Measurements from ENCODE around the gene C4B.
"Not testable (repeated sequence)": the region's sequence is repeated elsewhere in the genome, so short reads cannot be mapped to it uniquely, and the experiment has no call there.

The C4B gene

DNA sequence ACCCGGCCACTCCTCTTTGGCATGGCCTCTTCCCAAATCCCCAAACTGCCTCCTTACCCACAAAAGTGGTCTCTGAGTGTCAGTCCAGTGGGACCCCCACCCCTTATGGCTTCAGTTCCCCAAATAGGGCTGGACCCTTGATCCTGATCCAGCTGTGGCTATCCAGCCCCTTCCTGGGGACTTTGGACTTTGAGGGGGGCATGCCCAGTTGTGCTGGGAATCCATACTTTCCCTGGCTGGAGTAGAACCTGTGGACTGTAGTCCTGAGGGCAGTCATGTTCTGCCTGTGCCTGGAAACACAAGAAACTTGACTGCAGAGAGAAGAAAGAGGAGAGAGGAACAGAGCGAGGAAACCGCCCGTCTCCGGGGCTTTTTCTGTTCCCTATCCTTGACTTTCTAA, 22.5 kb downstream of the C4B start:
- not testable (repeated sequence) for DNase-seq (ENCODE audit: low spot score)

DNA sequence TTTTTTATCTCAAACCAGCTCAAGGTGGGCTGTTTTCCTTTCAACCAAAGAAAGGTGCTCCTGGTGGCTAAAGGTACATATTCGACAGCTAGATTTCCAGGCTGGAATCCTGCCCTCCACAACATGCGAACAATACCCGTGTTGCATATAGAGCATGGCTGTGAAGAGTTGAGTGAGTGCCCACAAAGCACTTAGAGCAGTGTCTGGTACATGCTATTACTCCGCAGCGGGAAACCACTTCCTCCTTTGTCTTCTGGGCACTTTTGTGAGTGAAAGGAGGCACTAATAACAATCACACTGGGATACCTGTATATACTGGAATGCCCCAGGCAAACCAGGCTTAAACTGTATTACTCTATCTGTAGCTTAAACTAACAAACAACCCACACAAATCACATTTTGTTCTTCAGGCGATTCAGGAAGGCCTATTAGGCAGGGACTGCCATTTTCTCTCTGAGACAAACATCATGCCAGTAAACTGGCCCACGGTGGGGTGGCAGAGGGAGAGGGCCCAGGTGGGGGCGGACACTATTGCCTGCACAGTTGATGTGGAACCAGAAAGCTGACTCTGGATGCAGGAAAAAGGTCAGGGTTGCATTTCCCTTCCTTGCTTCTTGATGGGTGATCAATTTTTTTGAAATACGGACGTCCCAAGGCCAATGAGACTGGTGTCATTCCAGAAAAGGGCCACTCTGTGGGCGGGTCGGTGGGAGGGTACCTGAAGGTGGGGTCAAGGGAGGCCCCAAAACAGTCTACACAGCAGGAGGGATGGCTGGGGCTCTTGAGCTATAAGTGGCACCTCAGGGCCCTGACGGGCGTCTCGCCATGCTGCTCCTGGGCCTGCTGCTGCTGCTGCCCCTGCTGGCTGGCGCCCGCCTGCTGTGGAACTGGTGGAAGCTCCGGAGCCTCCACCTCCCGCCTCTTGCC, 23.3 kb downstream of the C4B start, which contains the start of gene CYP21A2:
Gene CYP21A2 (plus strand): TSS at position 818 of the 927 bp plus-strand sequence. CDS start 8 bp downstream, at position 826.
- DNase-seq (ENCODE audit: low spot score): not testable (repeated sequence)

DNA sequence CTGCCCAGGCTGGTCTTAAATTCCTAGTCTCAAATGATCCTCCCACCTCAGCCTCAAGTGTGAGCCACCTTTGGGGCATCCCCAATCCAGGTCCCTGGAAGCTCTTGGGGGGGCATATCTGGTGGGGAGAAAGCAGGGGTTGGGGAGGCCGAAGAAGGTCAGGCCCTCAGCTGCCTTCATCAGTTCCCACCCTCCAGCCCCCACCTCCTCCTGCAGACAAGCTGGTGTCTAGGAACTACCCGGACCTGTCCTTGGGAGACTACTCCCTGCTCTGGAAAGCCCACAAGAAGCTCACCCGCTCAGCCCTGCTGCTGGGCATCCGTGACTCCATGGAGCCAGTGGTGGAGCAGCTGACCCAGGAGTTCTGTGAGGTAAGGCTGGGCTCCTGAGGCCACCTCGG, 24.3 kb downstream of the C4B start:
- DNase-seq (ENCODE audit: low spot score): not testable (repeated sequence)

DNA sequence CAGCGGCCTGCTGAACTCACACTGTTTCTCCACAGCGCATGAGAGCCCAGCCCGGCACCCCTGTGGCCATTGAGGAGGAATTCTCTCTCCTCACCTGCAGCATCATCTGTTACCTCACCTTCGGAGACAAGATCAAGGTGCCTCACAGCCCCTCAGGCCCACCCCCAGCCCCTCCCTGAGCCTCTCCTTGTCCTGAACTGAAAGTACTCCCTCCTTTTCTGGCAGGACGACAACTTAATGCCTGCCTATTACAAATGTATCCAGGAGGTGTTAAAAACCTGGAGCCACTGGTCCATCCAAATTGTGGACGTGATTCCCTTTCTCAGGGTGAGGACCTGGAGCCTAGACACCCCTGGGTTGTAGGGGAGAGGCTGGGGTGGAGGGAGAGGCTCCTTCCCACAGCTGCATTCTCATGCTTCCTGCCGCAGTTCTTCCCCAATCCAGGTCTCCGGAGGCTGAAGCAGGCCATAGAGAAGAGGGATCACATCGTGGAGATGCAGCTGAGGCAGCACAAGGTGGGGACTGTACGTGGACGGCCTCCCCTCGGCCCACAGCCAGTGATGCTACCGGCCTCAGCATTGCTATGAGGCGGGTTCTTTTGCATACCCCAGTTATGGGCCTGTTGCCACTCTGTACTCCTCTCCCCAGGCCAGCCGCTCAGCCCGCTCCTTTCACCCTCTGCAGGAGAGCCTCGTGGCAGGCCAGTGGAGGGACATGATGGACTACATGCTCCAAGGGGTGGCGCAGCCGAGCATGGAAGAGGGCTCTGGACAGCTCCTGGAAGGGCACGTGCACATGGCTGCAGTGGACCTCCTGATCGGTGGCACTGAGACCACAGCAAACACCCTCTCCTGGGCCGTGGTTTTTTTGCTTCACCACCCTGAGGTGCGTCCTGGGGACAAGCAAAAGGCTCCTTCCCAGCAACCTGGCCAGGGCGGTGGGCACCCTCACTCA, 25.0 kb downstream of the C4B start:
- not testable (repeated sequence) for DNase-seq (ENCODE audit: low spot score)

DNA sequence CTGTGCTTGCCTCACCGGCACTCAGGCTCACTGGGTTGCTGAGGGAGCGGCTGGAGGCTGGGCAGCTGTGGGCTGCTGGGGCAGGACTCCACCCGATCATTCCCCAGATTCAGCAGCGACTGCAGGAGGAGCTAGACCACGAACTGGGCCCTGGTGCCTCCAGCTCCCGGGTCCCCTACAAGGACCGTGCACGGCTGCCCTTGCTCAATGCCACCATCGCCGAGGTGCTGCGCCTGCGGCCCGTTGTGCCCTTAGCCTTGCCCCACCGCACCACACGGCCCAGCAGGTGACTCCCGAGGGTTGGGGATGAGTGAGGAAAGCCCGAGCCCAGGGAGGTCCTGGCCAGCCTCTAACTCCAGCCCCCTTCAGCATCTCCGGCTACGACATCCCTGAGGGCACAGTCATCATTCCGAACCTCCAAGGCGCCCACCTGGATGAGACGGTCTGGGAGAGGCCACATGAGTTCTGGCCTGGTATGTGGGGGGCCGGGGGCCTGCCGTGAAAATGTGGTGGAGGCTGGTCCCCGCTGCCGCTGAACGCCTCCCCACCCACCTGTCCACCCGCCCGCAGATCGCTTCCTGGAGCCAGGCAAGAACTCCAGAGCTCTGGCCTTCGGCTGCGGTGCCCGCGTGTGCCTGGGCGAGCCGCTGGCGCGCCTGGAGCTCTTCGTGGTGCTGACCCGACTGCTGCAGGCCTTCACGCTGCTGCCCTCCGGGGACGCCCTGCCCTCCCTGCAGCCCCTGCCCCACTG, 25.9 kb downstream of the C4B start:
- DNase-seq (ENCODE audit: low spot score): not testable (repeated sequence)

DNA sequence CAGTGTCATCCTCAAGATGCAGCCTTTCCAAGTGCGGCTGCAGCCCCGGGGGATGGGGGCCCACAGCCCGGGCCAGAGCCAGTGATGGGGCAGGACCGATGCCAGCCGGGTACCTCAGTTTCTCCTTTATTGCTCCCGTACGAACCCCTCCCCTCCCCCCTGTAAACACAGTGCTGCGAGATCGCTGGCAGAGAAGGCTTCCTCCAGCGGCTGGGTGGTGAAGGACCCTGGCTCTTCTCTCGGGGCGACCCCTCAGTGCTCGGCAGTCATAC, 26.4 kb downstream of the C4B start:
- DNase-seq (ENCODE audit: low spot score): not testable (repeated sequence)

DNA sequence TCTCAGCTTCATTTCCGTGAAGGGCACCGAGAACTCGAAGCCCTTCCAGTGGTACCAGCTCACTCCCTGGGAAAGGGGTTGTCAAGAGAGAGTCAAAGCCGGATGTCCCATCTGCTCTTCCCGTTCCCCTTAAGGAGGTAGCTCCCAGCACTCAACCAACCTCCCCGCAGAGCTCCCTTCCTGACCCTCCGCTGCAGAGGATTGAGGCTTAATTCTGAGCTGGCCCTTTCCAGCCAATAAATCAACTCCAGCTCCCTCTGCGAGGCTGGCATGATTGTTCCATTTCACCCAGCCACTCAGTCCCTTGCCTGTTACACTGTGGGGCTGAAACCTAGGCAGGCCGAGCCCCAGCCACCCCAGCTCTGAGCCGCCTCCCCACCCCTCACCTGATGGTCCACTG, 26.8 kb downstream of the C4B start:
- DNase-seq (ENCODE audit: low spot score): not testable (repeated sequence)

DNA sequence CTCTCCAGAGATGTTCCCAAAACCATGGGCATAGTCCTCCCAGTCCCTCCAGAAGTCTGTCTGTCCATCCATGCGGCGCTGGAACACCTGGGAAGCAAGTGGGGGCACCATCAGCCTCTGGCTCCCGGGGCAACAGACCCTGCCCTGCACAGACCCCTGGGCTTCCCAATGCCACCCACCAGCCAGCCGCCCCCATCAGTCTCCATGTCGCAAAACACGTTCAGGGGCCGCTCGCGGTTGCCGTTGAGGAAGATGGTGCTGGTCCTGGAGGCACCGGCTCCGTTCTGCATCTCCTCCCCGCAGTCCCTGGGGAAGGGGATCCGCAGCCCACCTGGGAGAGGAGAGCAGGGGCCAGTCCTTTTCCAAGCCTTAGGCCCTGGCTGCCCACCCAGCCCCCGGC, 27.7 kb downstream of the C4B start:
- DNase-seq (ENCODE audit: low spot score): not testable (repeated sequence)

DNA sequence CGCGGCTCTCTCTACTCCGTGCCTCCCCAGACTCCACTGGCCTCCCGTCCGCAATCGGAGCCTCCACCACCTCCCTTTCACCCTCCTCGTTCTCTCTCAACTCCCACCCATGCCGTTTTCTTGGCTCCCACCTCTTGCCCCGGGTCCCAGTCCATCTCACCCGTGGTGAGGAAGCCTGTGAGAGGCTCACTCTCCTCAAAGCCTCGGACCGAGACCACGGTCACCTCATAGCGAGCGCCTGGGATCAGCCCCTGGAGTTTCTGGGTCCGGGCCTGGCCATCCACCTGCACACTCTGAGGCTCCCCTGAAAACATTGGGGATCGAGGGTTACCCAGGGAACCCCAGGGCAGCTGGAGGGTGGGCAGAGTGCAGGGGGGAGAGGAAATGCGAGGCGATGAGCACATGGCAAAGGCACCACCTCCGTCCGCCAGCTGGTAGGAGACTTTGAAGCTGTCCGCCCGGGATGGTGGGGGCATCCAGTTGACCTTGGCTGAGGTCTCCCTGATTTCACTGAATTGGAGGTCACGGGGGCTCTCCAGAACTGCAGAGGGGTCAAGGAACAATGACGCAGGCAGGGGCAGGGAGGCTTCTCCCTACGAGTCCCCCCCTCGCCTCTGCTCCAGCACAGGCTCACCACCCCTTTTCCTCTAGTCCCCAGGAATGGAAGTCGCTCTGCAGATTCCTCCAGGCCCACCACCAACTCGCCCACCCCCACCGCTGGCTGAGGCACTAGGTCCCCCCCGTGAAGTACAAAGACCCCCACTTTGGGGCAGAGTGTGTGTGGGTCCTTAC, 29.2 kb downstream of the C4B start:
- not testable (repeated sequence) for DNase-seq (ENCODE audit: low spot score)

DNA sequence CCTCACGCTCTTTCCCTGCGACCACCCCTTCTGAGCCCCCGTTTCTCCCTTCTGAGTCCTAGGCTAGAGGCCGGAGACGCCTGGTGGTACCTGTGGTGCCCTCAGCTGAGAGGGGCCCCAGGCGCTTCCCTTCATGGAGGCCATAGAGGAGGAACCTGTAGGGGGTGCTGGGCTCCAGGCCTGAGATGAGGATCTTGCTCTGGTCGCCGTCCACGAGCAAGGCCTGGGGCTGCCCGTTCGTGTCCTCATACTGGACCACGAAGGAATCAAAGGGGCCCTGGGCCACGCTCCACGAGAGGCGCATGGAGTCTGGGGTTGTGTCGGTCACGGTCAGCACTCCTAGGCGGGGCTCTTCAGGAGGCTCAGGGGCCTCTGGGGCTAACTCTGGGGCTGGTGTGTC, 30.3 kb downstream of the C4B start:
- not testable (repeated sequence) for DNase-seq (ENCODE audit: low spot score)

DNA sequence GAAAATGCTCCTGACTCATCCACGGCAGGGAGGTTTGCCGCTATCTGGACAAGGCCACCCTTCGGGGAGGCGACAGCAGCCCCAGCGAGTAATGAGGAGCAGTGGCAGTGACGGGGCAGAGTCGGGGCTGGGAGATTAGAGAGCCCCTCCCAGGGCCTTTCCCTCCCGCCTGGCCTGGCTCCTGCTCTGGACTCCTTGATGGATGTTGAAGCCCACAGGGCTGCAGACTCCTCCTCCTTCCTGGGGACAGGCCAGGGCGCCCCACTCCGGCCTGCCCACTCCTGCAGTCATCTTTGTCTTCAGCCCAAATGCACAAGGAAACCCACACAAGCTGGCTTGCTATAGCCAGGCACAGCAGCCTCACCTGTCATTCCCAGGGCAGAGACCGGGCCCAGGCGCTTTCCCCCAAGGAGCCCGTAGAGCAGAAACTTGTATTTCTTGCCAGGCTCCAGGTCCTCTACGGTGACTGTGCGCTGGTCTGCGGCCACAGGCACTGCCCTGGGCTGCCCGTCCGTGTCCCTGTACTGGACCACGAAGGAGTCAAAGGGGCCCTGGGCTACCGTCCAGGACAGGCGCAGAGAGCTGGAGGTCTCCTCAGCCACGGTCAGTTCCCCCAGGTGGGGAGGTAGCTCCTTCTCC, 31.3 kb downstream of the C4B start:
- DNase-seq (ENCODE audit: low spot score): no peak

DNA sequence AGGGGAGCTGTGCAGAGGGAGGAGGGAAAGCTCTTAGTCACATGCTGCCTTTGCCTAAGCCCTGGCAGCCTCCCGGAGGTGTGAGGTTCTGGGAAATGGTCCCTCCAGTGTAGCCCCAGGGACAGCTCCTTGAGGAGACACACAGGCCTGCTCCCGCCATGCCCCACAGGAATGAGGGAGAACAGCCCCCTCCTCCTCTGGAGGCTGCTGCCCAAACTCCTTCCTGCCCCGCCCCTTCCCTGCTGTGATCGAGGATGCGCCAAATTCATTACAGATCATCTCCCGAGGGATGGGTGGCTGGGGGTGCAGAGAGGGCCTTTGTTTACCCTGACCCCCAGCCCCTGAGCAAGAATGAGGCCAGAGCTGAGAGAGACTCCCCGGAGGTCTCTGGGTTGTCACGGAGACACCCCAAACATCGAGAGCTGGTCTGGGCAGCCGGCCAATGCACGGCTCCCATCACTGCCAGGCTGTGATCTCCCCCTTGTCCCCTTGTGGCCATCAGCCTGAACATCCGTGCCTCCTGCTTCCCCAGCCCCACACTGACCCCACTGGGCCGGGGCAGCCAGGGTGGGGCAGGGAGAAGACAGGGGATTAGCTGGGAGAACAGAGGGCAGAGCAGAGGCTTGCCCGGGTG, 32.0 kb downstream of the C4B start:
- DNase-seq (ENCODE audit: low spot score): no peak

DNA sequence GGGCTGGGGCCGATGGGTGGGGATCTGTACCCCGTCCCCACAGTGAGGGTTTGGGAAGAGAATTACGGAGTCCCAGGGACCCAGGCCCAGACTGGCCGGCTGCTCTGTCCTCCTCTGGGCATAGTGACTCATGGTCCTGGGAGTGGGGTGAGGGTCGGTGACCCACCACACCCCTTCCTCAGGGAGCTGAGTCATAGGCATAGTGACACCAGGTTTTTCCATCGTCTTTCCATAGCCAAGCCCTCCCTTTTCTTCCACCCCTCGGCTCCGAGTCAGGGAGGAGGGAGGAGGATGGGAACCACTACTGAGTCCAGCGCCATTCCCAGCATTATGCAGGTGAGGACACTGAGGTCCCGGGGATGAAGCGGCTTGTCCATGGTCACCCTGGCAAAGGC, 32.5 kb downstream of the C4B start:
- no peak for DNase-seq (ENCODE audit: low spot score)

DNA sequence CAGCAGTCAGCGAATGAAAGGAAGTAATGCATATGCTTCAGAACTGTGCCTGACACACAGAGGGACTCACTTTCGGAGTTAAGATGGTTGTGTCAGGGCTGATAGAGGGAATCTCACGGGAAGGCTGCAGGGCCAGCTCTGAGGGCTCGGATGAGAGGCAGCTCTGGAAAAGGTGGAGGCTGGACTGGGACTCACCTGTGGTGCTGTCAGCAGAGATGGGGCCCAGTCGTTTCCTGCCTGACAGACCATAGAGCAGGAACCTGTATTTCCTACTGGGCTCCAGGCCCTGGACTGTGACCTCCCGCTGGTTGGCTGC, 32.9 kb downstream of the C4B start:
- no peak for DNase-seq (ENCODE audit: low spot score)

DNA sequence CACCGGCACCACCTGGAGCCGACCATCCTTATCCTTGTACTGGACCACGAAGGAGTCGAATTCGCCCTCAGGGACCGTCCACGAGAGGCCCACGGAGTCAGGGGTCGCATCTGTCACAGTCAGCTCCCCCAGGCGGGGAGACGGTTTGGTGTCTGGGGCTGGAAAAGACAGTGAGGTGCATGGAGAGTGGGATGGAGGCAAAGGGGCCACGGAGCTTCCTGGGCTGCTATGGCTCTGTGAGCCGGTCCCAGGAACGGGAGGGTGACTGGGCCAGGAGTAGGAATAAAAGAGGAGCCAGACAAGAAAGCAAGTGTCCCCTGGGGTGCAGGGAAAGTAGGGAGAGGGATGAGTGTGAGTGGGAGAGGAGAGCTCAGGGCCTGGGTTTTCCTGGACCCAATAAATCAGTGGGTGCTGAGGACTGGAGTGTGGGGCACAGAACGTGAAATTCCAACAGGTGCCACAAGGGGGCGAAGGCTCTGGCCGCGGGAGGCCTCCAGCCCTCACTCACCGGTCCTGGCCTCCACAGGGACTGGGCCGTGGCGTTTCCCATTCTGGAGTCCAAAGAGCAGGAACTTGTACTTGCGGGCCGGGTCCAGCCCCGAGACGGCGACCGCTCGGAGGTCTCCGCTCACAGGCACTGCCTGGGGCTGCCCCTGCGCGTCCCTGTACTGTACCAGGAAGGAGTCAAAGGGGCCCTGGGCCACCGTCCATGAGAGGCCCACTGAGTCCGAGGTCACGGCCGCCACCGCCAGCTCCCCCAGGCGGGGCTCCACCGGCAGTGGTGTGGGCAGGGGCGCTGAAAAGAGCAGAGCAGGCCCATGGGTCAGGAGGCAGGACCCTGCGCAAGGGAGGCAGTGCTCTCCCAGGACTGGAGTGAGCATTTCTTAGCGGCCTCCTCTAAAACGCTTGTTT, 33.5 kb downstream of the C4B start:
- DNase-seq (ENCODE audit: low spot score): peak; percentile 67

DNA sequence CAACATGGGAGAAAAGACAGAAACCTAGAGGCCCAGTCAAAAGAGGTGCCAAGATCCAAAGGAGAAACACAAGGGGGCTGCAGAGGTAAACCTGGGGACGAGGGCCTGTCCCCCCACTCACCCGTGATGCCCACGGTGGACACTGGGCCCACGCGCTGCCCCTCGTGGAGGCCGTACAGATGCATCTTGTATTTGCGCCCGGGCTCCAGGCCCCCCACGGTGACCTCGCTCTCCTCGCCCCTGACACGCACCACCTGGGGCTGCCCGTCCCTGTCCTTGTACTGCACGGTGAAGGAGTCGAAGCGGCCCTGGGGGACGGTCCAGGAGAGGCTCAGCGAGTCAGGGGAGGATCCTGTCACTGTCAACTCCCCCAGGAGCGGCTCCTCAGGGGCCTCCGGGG, 34.6 kb downstream of the C4B start:
- not testable (repeated sequence) for DNase-seq (ENCODE audit: low spot score)

DNA sequence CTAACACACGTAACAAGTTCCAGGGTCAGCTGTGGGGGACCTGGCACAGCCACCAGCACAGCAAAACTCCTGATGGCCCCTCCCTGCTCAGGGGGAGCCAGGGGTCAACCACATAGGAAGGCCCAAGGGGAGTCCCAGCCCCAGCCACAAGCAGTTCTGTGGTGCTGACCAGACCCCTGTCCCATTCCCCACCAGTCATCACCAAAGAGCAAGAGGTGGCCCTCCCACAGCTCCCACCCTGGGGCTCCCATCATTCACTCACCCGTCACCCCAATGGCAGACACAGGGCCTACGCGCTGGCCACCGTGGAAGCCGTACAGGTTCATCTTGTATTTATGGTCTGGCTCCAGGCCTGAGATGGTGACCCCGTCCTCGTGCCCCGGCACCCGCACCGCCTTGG, 35.1 kb downstream of the C4B start:
- not testable (repeated sequence) for DNase-seq (ENCODE audit: low spot score)

DNA sequence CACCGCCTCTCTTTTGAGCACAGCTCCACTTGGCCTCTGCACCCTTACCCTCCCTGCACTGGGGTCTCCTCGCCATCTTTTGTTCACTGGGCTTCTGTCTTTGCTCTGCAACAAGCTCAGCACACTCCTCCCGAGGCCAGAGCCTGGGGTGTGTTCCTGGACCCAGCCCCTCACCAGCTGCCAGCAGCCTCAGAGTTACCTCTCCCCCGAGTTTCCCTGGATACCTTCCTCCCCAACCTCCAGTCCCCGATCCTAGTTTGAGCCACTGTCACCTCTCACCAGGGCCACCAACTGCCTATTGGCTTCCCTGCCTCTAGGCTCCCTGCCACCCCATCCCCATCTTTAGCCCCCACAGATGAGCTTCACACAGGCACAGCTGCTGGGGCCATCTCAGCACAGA, 36.0 kb downstream of the C4B start:
- DNase-seq (ENCODE audit: low spot score): no peak

DNA sequence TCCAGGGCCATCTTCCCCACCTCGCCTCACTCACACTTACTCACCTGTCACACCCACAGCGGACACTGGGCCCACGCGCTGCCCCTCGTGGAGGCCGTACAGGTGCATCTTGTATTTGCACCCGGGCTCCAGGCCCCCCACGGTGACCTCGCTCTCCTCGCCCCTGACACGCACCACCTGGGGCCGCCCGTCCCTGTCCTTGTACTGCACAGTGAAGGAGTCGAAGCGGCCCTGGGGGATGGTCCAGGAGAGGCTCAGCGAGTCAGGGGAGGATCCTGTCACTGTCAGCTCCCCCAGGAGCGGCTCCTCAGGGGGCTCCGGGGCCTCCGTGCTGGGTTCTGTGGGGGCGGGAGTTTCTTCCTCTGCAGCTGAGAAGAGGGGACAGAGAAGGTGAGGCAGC, 38.0 kb downstream of the C4B start:
- not testable (repeated sequence) for DNase-seq (ENCODE audit: low spot score)

Data from CD4-positive, alpha-beta T cell treated with Interleukin-15 for 4 hours (primary cell).